CD4-positive, alpha-beta T cell treated with Interleukin-17A for 1 hour (primary cell): ENCODE results near the gene TNIK.

Source experiments
- DNase-seq: peaks from one replicate; pipeline ENCODE4 v3.0.0-alpha.2; 2020

Gene TNIK

GRCh38 chr3:171218069-171218468 is 242.1 kb downstream of the TNIK start:
- DNase-seq, result no peak

- no peak for DNase-seq
Observed at GRCh38 chr3:171213907-171214306, 246.3 kb downstream of the TNIK start.

- DNase-seq, result no peak
Observed at GRCh38 chr3:171213178-171213577, 247.0 kb downstream of the TNIK start.

- DNase-seq, result no peak
Observed at GRCh38 chr3:171212648-171213047, 247.6 kb downstream of the TNIK start.

- no peak for DNase-seq
Observed at GRCh38 chr3:171206283-171206682, 253.9 kb downstream of the TNIK start.

- DNase-seq, result no peak
Observed at GRCh38 chr3:171204942-171205341, 255.3 kb downstream of the TNIK start.

GRCh38 chr3:171201825-171202224 is 258.4 kb downstream of the TNIK start:
- no peak for DNase-seq

GRCh38 chr3:171200750-171201088 is 259.5 kb downstream of the TNIK start:
- no peak for DNase-seq

GRCh38 chr3:171200052-171200749 is 260.0 kb downstream of the TNIK start:
- DNase-seq, result no peak

- DNase-seq, result no peak
Observed at GRCh38 chr3:171199473-171199829, 260.8 kb downstream of the TNIK start.

GRCh38 chr3:171198781-171199472 is 261.3 kb downstream of the TNIK start:
- DNase-seq, result no peak

- no peak for DNase-seq
Observed at GRCh38 chr3:171195686-171196085, 264.5 kb downstream of the TNIK start.

- no peak for DNase-seq
Observed at GRCh38 chr3:171194965-171195364, 265.2 kb downstream of the TNIK start.

GRCh38 chr3:171193693-171194092 is 266.5 kb downstream of the TNIK start:
- DNase-seq, result no peak

- no peak for DNase-seq
Observed at GRCh38 chr3:171192176-171192854, 267.9 kb downstream of the TNIK start.

- no peak for DNase-seq
Observed at GRCh38 chr3:171190668-171191067, 269.5 kb downstream of the TNIK start.

- DNase-seq, result no peak
Observed at GRCh38 chr3:171189394-171190080, 270.7 kb downstream of the TNIK start.

- peak; percentile 51 for DNase-seq
Observed at GRCh38 chr3:171187706-171188290, 272.4 kb downstream of the TNIK start.

- no peak for DNase-seq
Observed at GRCh38 chr3:171186817-171187500, 273.2 kb downstream of the TNIK start.

- no peak for DNase-seq
Observed at GRCh38 chr3:171186383-171186782, 273.8 kb downstream of the TNIK start.

- DNase-seq, result no peak
Observed at GRCh38 chr3:171185959-171186358, 274.2 kb downstream of the TNIK start.

GRCh38 chr3:171184372-171184771 is 275.8 kb downstream of the TNIK start:
- peak; percentile 15 for DNase-seq

- DNase-seq, result no peak
Observed at GRCh38 chr3:171183042-171183441, 277.2 kb downstream of the TNIK start.
